D721Med (cell line): ENCODE measurements around the gene HDAC11.
A peak's percentile ranks its signal among the peaks of the same experiment; 100 is the strongest.

Source experiments
- DNase-seq: peaks from one replicate; pipeline ENCODE4 v3.0.0; 2011; ENCODE audit warnings: low spot score; ENCODE audit not compliant: insufficient read length
- FAIRE-seq: peaks from 2 replicates; lab custom pipeline; 2011; peaks lifted over from hg19 to GRCh38; lab: Jason Lieb, UNC
- TF ChIP-seq, protein P1 (sequence below): IDR thresholded peaks from 2 replicates; pipeline ENCODE4 v1.5.1; 2012; ENCODE audit warnings: mild to moderate bottlenecking, control low read depth; ENCODE audit not compliant: insufficient read depth; ENCODE audit errors: missing control alignments

The HDAC11 gene

DNA sequence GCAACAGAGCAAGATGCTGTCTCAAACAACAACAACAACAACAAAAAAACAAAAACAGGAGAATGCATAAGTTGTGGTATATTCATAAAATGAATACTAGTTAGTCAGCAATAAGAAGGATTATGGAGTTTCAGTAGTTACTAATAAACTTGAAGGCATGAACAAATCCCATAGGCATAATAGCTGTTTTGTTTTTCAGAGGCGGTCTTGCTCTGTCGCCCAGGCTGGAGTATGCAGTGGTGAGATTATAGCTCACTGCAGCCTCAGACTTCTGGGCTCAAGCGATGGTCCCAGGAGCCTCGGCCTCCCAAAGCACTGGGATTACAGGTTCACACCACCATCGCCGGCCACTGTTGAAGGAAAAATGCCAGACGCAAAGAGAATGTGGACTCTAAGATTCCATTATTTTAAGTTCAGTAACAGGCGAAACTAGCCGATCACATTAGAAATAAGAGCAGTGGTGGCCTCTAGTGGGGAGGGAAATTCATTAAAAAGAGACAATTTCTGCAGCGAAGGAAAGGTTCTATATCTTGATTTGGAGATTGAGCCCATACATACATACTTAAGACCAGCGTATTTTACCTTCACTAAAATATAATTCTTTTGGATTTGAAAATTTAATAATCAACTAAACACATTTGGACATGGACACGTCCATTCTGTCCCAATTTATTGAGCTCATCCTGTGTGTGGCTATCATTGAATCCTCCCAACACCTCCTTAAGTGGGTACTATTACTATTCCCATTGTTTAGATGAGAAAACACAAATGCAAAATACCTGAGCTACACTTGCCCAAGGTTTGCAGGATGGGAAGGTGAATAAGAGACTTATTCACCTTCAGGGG lies 27.4 kb upstream of the HDAC11 start:
- no peak for FAIRE-seq
- no peak for DNase-seq
- TF ChIP-seq, protein P1, sequence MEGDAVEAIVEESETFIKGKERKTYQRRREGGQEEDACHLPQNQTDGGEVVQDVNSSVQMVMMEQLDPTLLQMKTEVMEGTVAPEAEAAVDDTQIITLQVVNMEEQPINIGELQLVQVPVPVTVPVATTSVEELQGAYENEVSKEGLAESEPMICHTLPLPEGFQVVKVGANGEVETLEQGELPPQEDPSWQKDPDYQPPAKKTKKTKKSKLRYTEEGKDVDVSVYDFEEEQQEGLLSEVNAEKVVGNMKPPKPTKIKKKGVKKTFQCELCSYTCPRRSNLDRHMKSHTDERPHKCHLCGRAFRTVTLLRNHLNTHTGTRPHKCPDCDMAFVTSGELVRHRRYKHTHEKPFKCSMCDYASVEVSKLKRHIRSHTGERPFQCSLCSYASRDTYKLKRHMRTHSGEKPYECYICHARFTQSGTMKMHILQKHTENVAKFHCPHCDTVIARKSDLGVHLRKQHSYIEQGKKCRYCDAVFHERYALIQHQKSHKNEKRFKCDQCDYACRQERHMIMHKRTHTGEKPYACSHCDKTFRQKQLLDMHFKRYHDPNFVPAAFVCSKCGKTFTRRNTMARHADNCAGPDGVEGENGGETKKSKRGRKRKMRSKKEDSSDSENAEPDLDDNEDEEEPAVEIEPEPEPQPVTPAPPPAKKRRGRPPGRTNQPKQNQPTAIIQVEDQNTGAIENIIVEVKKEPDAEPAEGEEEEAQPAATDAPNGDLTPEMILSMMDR: peak; percentile 52

DNA sequence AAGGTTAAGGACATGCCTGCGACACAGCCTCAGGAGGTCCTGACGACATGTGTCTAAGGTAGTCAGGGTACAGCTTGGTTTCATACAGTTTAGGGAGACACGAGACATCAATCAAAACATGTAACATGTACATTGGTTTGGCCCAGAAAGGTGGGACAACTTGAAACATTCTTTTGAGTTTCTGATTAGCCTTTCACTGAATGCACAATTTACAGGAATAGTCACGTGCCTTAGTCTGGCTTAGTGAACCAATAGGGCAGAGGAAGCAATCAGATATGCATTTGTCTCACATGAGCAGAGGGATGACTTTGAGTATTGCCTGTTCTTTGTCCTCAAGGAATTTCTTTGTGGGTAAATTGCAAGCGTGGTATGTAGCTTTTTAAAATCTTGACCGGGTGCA lies 24.5 kb upstream of the HDAC11 start:
- TF ChIP-seq, protein P1: no peak
- no peak for FAIRE-seq

DNA sequence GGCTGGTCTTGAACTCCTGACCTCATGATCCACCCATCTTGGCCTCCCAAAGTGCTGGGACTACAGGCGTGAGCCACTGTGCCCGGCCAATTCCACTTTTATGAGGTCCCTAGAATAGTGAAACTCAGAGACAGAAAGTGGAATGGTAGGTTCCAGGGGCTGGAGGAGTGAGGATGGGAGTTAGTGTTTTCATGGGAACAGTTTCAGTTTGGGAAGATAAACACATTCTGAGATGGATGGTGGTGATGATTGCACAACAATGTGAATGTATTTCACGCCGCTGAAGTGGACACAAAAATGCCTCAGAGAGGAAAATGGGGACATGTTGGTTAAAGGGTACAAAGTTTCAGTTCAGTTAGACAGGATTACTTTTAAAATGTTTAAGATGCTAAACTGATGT lies 22.5 kb upstream of the HDAC11 start:
- no peak for FAIRE-seq
- DNase-seq: no peak
- TF ChIP-seq, protein P1: no peak

More for the DNA sequence above, 24.5 kb upstream of the HDAC11 start:
- no peak for DNase-seq

DNA sequence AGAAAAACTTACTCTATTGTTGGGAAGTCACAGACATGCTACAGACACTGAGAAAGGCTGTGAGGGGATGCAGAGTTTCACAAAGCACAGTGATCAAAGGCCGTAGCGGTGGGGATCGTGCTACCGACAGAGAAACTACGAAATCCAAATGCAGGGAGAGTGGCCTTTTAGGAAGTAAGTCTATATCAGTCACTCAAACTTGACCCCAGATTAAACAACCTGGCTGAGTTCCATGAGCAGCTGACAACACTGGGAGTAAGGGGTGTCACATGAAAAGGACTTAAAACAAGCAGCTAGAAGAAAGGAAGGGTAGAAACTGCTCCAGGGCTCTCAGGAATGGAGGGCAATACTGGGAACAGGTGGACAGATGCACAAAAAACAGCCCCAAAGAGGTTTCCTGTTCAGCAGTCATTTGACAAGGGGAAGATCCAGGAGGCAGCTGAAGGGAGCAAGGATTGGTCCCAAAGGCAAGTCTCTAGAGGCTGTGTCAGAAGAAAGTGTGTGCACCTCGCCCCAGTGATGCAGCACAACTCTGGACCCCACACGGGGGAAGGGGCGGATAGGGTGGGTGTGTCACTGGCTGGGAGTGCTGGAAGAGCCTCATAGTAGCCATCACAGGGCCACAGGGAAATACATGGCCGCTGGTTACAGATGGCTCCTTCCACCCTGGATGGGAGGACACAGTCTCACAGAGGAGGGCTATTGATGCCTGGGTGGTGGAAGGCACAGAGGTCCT lies 20.3 kb upstream of the HDAC11 start:
- TF ChIP-seq, protein P1: no peak
- FAIRE-seq (no peak), DNase-seq (no peak)

DNA sequence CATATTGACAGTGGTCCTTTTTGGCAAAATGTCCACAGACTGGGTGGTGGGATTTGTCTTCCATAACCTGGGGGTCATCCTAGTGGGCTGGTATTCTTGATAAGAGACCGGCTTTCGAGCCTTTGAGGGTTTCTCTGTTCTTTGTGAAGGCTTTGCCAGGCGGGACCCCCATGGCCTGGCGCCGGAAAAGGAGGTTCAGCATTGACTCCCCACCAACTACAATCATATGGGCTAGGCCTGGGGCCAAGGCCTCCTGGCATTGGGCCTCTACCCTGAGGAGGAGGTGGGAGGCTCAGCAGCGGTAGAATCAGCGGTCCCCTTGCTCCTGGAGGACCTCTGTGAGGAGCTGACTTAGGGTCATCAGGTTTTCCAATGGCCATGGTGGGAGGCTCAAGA lies 19.8 kb upstream of the HDAC11 start:
- no peak for FAIRE-seq
- DNase-seq: no peak
- TF ChIP-seq, protein P1: no peak

DNA sequence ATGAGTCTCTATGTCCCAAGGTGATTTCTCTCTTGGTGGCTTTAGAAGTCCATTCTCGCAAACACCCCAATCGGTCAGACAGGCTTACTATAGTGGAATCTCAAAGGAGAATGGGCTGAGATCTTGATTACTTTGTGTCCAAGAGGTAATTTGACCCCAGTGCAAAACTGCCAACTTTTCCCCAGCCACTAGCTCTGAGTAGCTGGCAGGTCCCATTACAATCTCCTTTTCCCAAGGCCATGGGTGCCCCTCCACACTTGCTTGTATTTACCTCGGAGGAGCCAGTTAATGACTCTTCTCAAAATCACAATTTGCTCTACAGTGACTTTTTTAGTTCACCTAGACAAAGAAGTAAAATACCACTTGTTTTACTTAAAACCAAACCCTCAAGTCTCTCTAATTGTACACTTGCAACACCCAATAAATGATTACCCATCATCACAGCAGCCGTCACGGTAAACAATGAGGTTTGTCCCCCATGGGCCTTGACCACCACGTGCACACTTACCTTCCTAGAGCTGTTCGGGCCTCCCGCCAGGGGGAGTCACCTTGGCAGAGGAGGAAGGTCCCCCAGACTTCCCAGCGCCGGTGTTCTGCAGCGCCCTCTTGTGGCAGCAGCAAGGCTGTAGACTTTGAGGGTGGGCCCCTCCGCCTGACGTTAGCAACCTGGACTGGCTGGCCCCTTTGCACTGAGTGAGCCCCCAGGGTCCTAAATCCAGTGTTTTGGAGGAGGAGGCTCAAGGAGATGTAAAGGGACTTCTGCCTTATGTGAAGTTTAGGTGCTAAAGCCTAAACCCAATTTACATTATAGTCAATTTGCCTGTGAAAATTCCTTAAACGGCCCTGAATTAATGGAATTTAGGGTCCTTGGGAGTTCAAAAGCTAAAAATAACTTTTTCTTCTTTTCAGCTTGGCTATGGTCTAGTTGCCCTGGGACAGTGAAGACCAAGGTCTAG lies 18.7 kb upstream of the HDAC11 start:
- TF ChIP-seq, protein P1: peak; percentile 69
- DNase-seq (peak; percentile 67), FAIRE-seq (no peak)
